Measurements from ENCODE around the gene USP22. TPM values are rescaled to one million over a fixed set of nuclear protein-coding genes. Genes with fewer than 3 reads are reported as not detected.

Gene USP22
- total RNA-seq, 1 experiment from 2014 or later, result 210 TPM

DNA sequence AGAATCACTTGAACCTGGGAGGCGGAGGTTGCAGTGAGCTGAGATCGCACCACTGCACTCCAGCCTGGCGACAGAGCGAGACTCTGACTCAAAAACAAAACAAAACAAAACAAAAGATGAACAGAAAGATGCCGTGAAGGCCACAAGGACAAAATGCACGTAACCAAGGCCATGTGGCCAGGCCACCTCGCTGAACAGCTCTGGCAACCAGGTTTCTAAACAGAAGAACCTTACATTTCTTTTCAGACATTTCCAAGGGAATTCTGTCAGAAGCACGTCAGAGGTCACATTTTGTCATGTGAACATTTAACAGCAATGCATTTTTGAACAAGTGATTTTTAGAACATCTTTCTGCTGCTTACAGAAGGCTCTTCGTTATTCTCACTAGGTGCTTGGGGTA is 28.8 kb downstream of the USP22 start:
- no peak overlapping the region for H3K9ac ChIP-seq (ENCODE audit: low read length)
- H3K9me2 ChIP-seq (ENCODE audit: insufficient read depth), result no peaks in the 10 kb centered on the region
- ATAC-seq (no peak), DNase-seq (ENCODE audit: low read depth, low spot score) (no peak)
- POLR2A ChIA-PET, result no interaction called here
- no peak overlapping the region for H3K27ac ChIP-seq (ENCODE audit: low read depth, low read length)
- RAD21 ChIA-PET (ENCODE audit: low non-redundant PET in 1 of 2, low total read pairs in 2 of 2, uncharacterized antibody in 2 of 2, unreplicated experiment in 2 of 2), result no interaction called here
- CTCF ChIA-PET, result no interaction called here
- peaks cover 89% of the 10 kb centered on the region for H3K79me2 ChIP-seq (ENCODE audit: insufficient read depth, low read length)
- H3K4me1 ChIP-seq (ENCODE audit: control insufficient read depth in 1 of 2, insufficient read depth in 2 of 2, low read length in 2 of 2), result no peaks in the 10 kb centered on the region
- H3K27me3 ChIP-seq (ENCODE audit: insufficient read depth, low read length), result no peaks in the 10 kb centered on the region
- intact Hi-C loops (cut with micrococcal nuclease), result no loop called here
- no peaks in the 10 kb centered on the region for H3K9me3 ChIP-seq (ENCODE audit: control insufficient read depth in 1 of 2, insufficient read depth in 1 of 2, low read depth in 1 of 2, low read length in 2 of 2)
- H3K4me2 ChIP-seq (ENCODE audit: low read length), result no peak overlapping the region
- H4K20me1 ChIP-seq (ENCODE audit: insufficient read depth), result peaks cover 21% of the 10 kb centered on the region; the same call in 1 of the 2 replicates
- H2AFZ ChIP-seq (ENCODE audit: low read depth, low read length, poor library complexity, severe bottlenecking), result no peak overlapping the region
- BruUV-seq (replicated peaks), result no TSS peak
- peaks cover 83 to 88% of the 10 kb centered on the region in 2 experiments for H3K36me3 ChIP-seq (ENCODE audit: control insufficient read depth in 1 of 2, insufficient read depth in 2 of 2, low read length in 2 of 2)
- TF ChIP-seq ZNF274 (IDR thresholded peaks at IDR 0.05; ENCODE audit: low read depth, low read length) (no peak), JUND (IDR thresholded peaks at IDR 0.05) (no peak), ELF1 (IDR thresholded peaks at IDR 0.05; ENCODE audit: borderline replicate concordance, low read depth) (no peak), FOSL1 (IDR thresholded peaks at IDR 0.05; ENCODE audit: low read depth) (no peak), EZH2phosphoT487 (IDR thresholded peaks at IDR 0.05; ENCODE audit: borderline replicate concordance) (no peak), EZH2 (IDR thresholded peaks at IDR 0.05) (no peak), SP1 (IDR thresholded peaks at IDR 0.05; ENCODE audit: low read depth) (no peak), EGR1 (IDR thresholded peaks at IDR 0.05; ENCODE audit: low read depth) (no peak), CEBPB (IDR thresholded peaks at IDR 0.05; ENCODE audit: low read depth) (no peak)
- TF ChIP-seq, protein P1, sequence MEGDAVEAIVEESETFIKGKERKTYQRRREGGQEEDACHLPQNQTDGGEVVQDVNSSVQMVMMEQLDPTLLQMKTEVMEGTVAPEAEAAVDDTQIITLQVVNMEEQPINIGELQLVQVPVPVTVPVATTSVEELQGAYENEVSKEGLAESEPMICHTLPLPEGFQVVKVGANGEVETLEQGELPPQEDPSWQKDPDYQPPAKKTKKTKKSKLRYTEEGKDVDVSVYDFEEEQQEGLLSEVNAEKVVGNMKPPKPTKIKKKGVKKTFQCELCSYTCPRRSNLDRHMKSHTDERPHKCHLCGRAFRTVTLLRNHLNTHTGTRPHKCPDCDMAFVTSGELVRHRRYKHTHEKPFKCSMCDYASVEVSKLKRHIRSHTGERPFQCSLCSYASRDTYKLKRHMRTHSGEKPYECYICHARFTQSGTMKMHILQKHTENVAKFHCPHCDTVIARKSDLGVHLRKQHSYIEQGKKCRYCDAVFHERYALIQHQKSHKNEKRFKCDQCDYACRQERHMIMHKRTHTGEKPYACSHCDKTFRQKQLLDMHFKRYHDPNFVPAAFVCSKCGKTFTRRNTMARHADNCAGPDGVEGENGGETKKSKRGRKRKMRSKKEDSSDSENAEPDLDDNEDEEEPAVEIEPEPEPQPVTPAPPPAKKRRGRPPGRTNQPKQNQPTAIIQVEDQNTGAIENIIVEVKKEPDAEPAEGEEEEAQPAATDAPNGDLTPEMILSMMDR (IDR thresholded peaks at IDR 0.05 in 2 of 3, conservative IDR thresholded peaks at IDR 0.05 in 1 of 3; ENCODE audit: borderline replicate concordance in 1 of 3, insufficient read depth in 1 of 3, low read depth in 2 of 3, low read length in 2 of 3), result no peak
- TF ChIP-seq, protein P2, sequence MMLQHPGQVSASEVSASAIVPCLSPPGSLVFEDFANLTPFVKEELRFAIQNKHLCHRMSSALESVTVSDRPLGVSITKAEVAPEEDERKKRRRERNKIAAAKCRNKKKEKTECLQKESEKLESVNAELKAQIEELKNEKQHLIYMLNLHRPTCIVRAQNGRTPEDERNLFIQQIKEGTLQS (IDR thresholded peaks at IDR 0.05), result no peak
- TF ChIP-seq, protein P3, sequence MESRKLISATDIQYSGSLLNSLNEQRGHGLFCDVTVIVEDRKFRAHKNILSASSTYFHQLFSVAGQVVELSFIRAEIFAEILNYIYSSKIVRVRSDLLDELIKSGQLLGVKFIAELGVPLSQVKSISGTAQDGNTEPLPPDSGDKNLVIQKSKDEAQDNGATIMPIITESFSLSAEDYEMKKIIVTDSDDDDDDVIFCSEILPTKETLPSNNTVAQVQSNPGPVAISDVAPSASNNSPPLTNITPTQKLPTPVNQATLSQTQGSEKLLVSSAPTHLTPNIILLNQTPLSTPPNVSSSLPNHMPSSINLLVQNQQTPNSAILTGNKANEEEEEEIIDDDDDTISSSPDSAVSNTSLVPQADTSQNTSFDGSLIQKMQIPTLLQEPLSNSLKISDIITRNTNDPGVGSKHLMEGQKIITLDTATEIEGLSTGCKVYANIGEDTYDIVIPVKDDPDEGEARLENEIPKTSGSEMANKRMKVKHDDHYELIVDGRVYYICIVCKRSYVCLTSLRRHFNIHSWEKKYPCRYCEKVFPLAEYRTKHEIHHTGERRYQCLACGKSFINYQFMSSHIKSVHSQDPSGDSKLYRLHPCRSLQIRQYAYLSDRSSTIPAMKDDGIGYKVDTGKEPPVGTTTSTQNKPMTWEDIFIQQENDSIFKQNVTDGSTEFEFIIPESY (IDR thresholded peaks at IDR 0.05; ENCODE audit: extremely low read depth, insufficient replicate concordance, low read length), result no peak
- no peak overlapping the region for H3K4me3 ChIP-seq (replicated peaks in 1 of 2; ENCODE audit: low read depth in 1 of 2, low read length in 2 of 2)
